ES-I3 (cell line): ENCODE data around the gene MYO16.

Experiments
- H3K36me3 ChIP-seq: 2 replicates; pipeline ENCODE4 v1.6.1; 2013; ENCODE audit warnings: mild to moderate bottlenecking, low read length, control low read depth, moderate library complexity; ENCODE audit not compliant: insufficient read depth
- H3K4me1 ChIP-seq: 2 replicates; pipeline ENCODE4 v1.6.1; 2013; ENCODE audit warnings: mild to moderate bottlenecking, control low read depth, low read length; ENCODE audit not compliant: insufficient read depth
- H3K9ac ChIP-seq: 2 replicates; pipeline ENCODE4 v1.6.1; 2013; ENCODE audit warnings: low read depth, mild to moderate bottlenecking, low read length, moderate library complexity
- H3K9me3 ChIP-seq: 2 replicates; pipeline ENCODE4 v1.6.1; 2013; ENCODE audit warnings: mild to moderate bottlenecking, low read length, moderate library complexity; ENCODE audit not compliant: control insufficient read depth, insufficient read depth

Gene MYO16

DNA sequence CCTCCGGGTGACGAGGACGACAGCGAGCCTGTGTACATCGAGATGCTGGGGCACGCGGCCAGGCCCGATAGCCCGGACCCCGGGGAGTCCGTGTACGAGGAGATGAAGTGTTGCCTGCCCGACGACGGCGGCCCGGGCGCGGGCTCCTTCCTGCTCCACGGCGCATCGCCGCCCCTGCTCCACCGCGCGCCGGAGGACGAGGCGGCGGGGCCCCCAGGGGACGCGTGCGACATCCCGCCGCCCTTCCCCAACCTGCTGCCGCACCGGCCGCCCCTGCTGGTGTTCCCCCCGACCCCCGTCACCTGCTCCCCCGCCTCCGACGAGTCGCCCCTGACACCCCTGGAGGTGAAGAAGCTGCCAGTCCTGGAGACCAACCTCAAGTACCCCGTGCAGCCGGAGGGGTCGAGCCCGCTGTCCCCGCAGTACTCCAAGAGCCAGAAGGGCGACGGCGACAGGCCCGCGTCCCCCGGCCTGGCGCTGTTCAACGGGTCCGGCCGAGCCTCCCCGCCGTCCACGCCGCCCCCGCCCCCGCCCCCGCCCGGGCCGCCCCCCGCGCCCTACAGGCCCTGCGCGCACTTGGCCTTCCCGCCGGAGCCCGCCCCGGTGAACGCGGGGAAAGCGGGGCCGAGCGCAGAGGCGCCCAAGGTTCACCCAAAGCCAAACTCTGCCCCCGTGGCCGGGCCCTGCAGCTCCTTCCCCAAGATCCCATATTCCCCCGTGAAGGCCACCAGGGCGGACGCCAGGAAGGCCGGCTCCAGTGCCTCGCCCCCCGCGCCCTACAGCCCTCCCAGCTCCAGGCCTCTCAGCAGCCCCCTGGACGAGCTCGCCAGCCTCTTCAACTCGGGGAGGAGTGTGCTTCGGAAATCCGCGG is 511.3 kb downstream of the MYO16 start:
- H3K36me3 ChIP-seq, result no peaks in the 10 kb centered on the region
- no peaks in the 10 kb centered on the region for H3K4me1 ChIP-seq
- H3K9ac ChIP-seq, result no peak overlapping the region
- peaks cover 12% of the 10 kb centered on the region; the same call in 1 of the 2 replicates for H3K9me3 ChIP-seq

DNA sequence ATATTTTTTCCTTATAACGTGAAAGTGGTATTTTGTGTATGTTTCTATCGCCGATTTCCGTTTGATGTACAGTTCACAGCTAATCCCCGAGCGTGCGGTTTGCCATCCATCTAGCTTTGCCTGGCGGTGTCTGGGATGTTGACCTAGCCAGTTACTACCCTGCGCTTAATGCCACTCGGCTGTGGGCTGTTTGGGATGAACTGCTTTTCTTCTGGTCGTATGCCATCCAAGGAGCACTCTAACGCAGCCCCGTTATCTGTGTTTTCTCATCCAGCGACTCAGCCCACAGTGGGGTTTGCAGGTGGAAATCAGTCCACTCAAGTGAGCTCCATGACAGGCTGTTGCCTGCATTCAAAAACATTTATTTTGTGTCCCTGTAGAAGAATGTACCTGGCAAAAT is 512.3 kb downstream of the MYO16 start:
- Histone ChIP-seq H3K9ac (no peak overlapping the region), H3K4me1 (no peaks in the 10 kb centered on the region), H3K9me3 (peaks cover 12% of the 10 kb centered on the region; the same call in 1 of the 2 replicates), H3K36me3 (no peaks in the 10 kb centered on the region)

DNA sequence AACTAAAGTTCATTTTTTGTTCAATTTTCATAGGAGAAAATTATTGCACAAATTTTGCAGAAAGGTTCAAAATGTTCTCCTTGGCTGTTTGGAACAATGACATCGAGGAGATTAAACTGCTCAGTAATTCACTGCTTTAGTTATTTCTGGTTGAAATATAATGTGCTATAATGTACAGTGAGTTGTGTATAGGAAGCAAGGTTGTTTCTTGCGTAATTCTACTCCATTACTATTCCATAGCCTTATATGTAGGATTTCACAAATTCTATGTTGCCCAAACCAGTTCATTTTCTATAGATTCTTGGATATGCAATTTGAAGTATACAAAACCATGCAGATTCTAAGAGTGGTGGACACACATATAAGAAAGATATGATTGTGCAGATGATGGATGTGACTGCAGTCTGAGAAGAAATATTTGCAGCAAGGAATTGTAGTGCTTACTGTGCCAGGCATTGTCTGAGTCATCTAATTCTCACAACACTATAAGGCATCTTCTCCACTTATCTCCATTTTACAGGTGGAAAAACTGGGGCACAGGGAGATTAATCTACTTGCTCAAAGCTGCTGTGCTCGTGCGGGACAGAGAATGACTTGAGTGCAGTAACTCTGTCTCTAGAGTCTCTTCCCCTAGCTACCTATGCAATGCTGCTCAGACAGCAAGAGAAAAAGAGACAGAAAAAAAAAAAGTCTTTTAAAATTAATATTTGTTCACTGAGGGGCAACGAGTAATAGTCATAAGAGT is 515.5 kb downstream of the MYO16 start:
- no peaks in the 10 kb centered on the region for H3K36me3 ChIP-seq
- H3K4me1 ChIP-seq, result 0 out of 2 replicates have a peak, but pooled peaks cover 10% of the 10 kb centered on the region
- no peak overlapping the region for H3K9ac ChIP-seq
- H3K9me3 ChIP-seq, result no peaks in the 10 kb centered on the region; the same call in 1 of the 2 replicates

DNA sequence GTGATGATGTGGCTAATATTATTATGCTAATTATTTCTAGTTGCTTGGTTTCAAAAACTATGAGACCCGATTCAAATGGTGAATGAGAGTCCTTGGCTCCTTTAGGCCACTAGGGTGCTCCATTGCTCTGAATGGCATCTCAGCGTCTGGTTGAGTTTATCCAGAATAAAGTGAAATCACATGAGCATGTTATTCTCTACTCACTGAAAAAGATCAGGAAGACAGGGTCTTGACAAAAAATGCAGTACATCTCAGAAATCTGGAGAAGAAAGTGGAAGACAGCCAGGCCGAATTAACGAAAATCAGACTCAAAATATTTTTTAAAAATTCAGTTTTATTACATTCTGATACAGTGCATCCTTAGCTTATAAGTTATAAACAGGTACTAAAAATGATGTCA is 516.2 kb downstream of the MYO16 start:
- peaks cover 12% of the 10 kb centered on the region; the same call in 1 of the 2 replicates for H3K4me1 ChIP-seq
- H3K9me3 ChIP-seq, result no peaks in the 10 kb centered on the region; the same call in 1 of the 2 replicates
- H3K36me3 ChIP-seq, result no peaks in the 10 kb centered on the region
- H3K9ac ChIP-seq, result no peak overlapping the region

DNA sequence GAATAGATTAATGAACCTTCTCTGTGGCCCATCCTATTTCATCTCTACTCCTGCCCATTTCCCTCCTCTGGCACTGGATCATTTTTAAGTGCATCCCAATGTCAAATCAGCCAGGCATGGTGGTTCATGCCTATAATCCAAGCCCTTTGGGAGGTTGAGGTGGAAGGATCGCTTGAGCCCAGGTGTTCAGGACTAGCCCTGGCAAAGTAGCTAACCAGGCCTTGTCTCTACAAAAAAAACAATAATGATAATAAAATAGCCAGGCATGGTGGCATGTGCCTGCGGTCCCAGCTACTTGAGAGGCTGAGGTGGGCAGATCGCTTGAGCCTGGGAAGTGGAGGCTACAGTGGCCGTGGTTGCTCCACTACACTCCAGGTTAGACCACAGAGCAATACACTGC is 517.0 kb downstream of the MYO16 start:
- Histone ChIP-seq H3K9me3 (no peaks in the 10 kb centered on the region; the same call in 1 of the 2 replicates), H3K9ac (no peak overlapping the region), H3K36me3 (no peaks in the 10 kb centered on the region), H3K4me1 (peaks cover 19% of the 10 kb centered on the region)

DNA sequence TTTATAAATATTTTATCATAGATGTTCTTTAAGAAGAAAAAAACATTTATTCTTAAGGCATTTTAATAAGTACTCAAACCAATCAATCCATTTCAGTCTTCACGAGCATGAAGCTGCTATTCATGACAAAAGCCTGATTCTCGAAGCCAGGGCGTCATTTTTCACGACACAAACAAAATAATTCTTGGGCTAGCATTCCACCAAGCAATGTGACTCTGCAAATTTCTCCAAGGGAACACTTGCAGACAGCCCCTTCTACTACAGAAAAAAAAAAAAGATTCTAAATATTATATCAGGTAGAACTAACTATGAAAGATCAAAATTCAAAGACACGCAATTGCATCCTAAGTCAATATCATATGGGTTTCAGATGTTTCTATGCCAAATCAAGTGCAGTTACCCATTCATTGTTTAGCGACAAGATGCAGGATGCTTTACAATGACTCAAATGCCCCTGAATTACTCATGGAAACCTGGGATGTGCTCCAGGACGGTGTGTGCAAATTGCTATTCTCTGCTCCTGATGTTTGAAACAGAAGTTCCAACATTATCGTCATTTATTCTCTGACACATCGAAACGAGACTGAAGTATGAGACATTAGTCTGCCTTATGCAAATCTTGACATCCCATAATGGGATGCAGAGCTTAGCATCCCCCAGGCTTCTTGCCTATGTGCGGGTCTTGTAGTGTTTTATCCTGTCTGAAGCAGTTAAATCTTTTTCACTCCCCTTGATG is 517.7 kb downstream of the MYO16 start:
- Histone ChIP-seq H3K36me3 (no peaks in the 10 kb centered on the region), H3K4me1 (peaks cover 26% of the 10 kb centered on the region), H3K9ac (no peak overlapping the region), H3K9me3 (no peaks in the 10 kb centered on the region)

DNA sequence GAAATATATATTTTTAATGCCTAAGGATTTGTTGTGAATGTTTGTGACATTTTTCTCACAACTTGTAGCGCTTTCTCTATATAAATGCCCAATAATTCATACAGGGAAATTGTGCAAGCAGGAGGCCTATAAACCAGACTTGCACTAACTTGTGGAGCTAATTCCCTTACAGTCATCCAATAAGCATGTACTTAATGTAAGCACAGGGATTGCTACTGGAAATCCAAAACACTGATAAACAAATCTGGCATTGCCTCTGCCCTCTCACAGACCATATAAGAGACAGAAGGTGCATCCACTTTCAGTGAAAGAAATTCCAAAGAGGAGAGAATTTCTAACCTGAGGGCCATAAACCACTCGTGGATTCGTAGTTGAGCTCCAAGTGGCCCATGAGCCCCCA is 518.8 kb downstream of the MYO16 start:
- Histone ChIP-seq H3K9me3 (no peaks in the 10 kb centered on the region), H3K36me3 (no peaks in the 10 kb centered on the region), H3K4me1 (peaks cover 28% of the 10 kb centered on the region), H3K9ac (no peak overlapping the region)

DNA sequence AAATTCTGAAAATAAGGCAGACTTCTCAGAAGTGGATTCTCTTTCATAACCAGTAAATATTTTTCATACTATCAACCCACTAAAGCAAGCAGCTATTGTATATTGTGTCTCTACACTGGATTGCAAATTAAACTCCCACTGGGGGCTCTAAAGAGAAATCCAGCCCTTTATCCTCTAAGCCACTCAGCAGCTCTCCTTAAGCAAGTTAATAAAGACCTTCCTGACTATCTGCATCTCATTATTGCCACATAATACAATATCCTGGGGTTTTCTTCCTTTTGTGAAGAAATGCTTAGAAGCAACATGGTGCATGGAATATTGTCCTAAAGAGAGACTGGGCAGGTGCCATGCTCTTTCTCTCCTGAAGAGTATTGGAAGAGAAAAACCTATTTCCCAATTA is 521.3 kb downstream of the MYO16 start:
- H3K4me1 ChIP-seq, result peaks cover 44% of the 10 kb centered on the region
- H3K9ac ChIP-seq, result no peak overlapping the region
- H3K36me3 ChIP-seq, result no peaks in the 10 kb centered on the region
- H3K9me3 ChIP-seq, result no peaks in the 10 kb centered on the region

DNA sequence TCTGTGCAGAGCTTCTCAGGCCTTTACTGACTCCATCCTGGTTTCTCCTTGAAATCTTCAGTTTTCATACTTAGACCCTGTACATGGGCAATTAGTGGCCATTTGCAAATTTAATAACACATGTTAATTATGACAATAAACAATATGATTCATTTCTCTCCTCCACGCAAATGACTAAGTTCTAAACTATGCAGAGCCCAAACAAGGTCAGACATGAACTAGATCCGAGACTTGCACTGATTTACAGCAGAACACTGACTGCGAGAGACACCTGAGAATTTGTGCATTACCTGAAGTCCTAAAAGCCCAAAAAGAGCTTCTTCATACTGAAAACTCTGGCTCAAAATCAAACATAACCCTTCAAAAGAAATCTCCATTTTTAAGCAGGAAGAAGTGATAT is 521.8 kb downstream of the MYO16 start:
- Histone ChIP-seq H3K4me1 (peaks cover 50% of the 10 kb centered on the region), H3K9ac (no peak overlapping the region), H3K36me3 (no peaks in the 10 kb centered on the region), H3K9me3 (no peaks in the 10 kb centered on the region)

DNA sequence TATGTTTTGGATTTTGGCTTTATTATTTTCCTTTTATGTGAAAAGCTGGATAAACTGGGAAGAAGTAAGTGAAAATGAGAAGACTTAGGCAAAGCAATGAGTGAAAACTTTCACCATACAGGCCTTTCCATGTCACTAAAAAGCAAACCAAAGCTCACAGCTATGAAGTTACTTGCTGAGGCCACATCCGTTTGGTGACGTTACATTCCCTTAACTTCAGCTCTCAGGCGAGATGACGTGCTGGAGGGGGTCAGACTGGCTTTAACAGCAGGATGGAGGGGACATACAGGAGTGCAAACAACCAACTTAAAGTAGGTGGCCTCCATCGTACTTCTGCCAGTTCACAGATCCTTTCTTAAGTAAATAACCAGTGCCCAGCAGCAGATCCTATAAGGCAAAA is 522.3 kb downstream of the MYO16 start:
- no peaks in the 10 kb centered on the region for H3K9me3 ChIP-seq
- peaks cover 55% of the 10 kb centered on the region for H3K4me1 ChIP-seq
- H3K36me3 ChIP-seq, result no peaks in the 10 kb centered on the region
- no peak overlapping the region for H3K9ac ChIP-seq

DNA sequence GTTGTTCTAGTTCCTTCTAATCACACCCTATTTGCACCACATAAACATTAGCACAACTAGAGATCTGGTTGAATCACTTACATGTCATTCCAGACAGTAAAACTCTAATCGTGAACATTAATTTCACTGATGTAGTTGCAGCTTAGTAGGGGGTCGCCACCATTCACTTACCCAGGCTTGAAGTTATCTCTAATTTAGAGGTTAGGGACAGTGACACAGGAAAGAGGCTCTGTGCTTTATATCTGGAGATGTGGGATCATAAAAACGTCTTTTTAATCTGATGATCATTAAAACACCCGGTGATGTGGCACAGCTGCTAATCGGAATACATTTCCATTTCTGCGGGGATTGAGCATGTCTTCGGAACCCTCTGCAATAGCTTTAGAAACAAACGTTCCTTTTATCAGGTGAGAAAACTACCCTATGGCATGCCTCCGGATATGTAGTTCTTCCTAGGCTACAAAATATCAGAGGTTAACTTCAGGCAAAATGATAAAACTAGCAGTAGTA is 523.0 kb downstream of the MYO16 start:
- H3K9ac ChIP-seq, result no peak overlapping the region
- no peaks in the 10 kb centered on the region for H3K36me3 ChIP-seq
- no peaks in the 10 kb centered on the region for H3K9me3 ChIP-seq
- H3K4me1 ChIP-seq, result peaks cover 57% of the 10 kb centered on the region

DNA sequence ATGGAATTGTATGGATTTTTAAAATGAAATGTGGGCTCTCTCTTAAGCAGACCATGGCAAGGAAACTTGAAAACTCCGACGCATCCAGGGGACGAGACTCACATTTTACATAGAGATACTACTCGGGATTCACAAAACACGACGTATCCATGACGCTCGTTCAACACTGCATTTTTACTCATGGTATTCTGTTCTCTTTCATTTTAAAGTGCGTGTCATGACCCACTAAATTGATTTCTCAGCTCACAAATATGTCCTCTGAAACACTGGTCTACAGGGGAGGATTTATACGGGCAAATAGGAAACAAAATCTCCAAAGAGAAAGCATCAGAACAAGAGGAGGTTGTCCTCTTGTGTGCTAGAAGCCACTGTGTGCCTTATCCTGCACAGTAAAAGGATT is 523.5 kb downstream of the MYO16 start:
- H3K4me1 ChIP-seq, result peaks cover 57% of the 10 kb centered on the region
- H3K9ac ChIP-seq, result no peak overlapping the region
- no peaks in the 10 kb centered on the region for H3K9me3 ChIP-seq

DNA sequence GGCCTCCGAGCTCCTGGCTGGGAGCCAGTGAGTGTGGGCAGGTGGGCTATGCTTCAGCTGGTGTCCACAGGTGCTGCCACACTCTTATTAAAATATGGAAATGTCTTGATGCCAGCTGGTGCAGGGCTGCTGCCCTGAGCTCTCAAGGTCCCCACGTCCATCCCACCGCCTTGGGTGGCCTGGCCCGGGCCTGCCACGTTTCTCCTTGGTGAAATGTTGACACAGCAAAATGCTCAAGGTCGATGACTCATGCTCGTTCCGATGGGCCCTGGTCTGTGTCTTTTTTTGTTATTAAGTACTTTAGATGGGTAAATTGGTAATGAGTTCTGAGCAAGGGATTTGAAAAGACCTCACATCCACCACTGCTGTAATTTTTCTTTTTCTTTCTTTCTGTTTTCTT is 524.7 kb downstream of the MYO16 start:
- Histone ChIP-seq H3K4me1 (peaks cover 65% of the 10 kb centered on the region), H3K36me3 (no peaks in the 10 kb centered on the region), H3K9ac (no peak overlapping the region), H3K9me3 (no peaks in the 10 kb centered on the region)

More for the DNA sequence above, 523.5 kb downstream of the MYO16 start:
- H3K36me3 ChIP-seq, result no peaks in the 10 kb centered on the region

DNA sequence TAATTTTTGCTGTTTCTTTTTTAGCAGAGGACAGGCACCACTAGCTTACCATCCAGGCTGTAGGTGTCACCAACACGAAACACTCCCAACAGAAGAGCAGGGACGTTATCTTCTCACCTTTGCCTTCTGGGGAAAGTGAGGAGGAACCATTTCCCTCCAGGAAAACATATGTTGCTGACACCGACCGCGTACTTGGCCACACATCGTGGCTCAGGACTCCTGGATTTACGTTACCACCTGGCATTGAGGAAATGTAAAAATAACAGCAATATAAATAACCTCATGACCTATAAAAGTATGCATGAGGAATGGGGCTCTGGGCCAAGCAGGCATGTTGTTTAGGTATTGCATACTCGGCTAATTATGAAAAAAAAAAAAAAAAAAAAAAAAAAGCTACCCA is 525.1 kb downstream of the MYO16 start:
- no peaks in the 10 kb centered on the region for H3K36me3 ChIP-seq
- peaks cover 69% of the 10 kb centered on the region for H3K4me1 ChIP-seq
- H3K9me3 ChIP-seq, result no peaks in the 10 kb centered on the region
- no peak overlapping the region for H3K9ac ChIP-seq
